Small intestine (tissue), 7 donors: ENCODE data around the gene NT5DC4. TPM values are rescaled to one million over a fixed set of nuclear protein-coding genes. Genes with fewer than 3 reads are reported as not detected.
"Not testable (repeated sequence)": the region's sequence is repeated elsewhere in the genome, so short reads cannot be mapped to it uniquely, and the experiment has no call there.

Experiments used
- DNase-seq, 2 donors: peaks; one replicate each; pipeline versions ENCODE4 v3.0.0 to v3.0.0-alpha.2; 2013
- FAIRE-seq: peaks from 2 replicates; lab custom pipeline; 2012; peaks lifted over from hg19 to GRCh38; lab: Jason Lieb, UNC
- H3K27ac ChIP-seq, 3 donors: one replicate each; pipeline ENCODE4 v1.5.1; 2013; ENCODE audit warnings: low read length in 2 of 3, mild to moderate bottlenecking in 2 of 3, control low read depth in 1 of 3, inconsistent platforms in 1 of 3, low read depth in 1 of 3, moderate library complexity in 1 of 3
- H3K27me3 ChIP-seq, 3 donors: one replicate each; pipeline ENCODE4 v1.6.1; 2013; ENCODE audit warnings: low read length in 3 of 3, inconsistent platforms in 1 of 3; ENCODE audit not compliant: control insufficient read depth in 3 of 3, insufficient read depth in 3 of 3
- H3K36me3 ChIP-seq, 3 donors: one replicate each; pipeline ENCODE4 v1.6.1; 2013; ENCODE audit warnings: low read length in 3 of 3, inconsistent platforms in 1 of 3, low read depth in 1 of 3, mild to moderate bottlenecking in 1 of 3, moderate library complexity in 1 of 3; ENCODE audit not compliant: control insufficient read depth in 3 of 3, insufficient read depth in 2 of 3
- H3K4me1 ChIP-seq, 3 donors: one replicate each; pipeline ENCODE4 v1.6.1; 2013; ENCODE audit warnings: low read length in 2 of 3, inconsistent platforms in 1 of 3, low read depth in 1 of 3, mild to moderate bottlenecking in 1 of 3, moderate library complexity in 1 of 3; ENCODE audit not compliant: control insufficient read depth in 3 of 3, insufficient read depth in 2 of 3
- H3K4me3 ChIP-seq, 3 donors: one replicate each; pipeline ENCODE4 v1.5.1; 2013; ENCODE audit warnings: low read length in 3 of 3, control low read depth in 1 of 3, inconsistent platforms in 1 of 3, low read depth in 1 of 3, mild to moderate bottlenecking in 1 of 3, moderate library complexity in 1 of 3
- H3K9me3 ChIP-seq, 2 donors: one replicate each; pipeline ENCODE4 v1.6.1; 2013; ENCODE audit warnings: low read depth in 1 of 2, low read length in 1 of 2; ENCODE audit not compliant: control insufficient read depth in 2 of 2, insufficient read depth in 1 of 2
- WGBS, 3 donors: extraction: QIAGEN DNeasy Blood & Tissue Kit; methylation state at CpG; one replicate each; pipeline ENCODE4 v1.1.7; 2013; 5-methylcytosine and 5-hydroxymethylcytosine counted together
- polyA plus RNA-seq, 4 donors: library from polyadenylated mRNA; stranded (reverse) in 3 of 4; unstranded in 1 of 4; fragments of 200-250 nt in 3 of 4; fragments of 120-200 nt in 1 of 4; gene quantifications; one replicate each; pipeline versions ENCODE4 v1.2.1 to v1.2.3, GENCODE V29; 2013
- donor health status: healthy with polysubstance abuse.
- donor health status: control.
- donor health status: control.
- donor health status: Bipolar disorder and iron deficiency.
- donor health status: healthy.

NT5DC4 gene
- polyA plus RNA-seq, 4 donors: 0.04 to 0.86 TPM; not detected in 2

DNA sequence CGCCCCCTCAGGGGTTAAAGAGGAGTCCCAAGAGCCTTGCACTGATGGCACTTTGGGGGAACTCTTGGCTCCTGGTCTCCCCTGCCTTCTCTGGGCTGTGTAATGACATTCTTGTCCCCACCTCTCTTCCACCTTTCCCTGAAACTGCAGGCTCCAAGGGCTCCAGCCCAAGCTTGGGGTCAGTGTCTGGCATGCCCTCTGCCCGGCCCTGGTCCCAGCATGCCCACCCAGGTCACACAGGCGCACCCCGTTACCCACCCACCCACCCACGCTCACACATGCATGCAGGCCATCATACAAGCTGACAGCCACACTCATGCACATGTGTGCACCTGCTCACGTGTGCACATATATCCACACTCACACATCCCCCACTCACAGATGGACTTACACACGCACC, 6.9 kb upstream of the NT5DC4 start:
- WGBS, 3 donors: 85 to 94% (median 91%) methylated on average over 7 of the region's 7 CpGs
- H3K4me1 ChIP-seq: no peaks in the 10 kb centered on the region
- no peaks in the 10 kb centered on the region for H3K36me3 ChIP-seq
- H3K9me3 ChIP-seq: no peaks in the 10 kb centered on the region
- H3K4me3 ChIP-seq: no peak overlapping the region
- FAIRE-seq: no peak
- DNase-seq: no peak
- H3K27ac ChIP-seq: no peak overlapping the region
- H3K27me3 ChIP-seq: peaks cover 0 to 2% (median 0%) of the 10 kb centered on the region in 3 donors

DNA sequence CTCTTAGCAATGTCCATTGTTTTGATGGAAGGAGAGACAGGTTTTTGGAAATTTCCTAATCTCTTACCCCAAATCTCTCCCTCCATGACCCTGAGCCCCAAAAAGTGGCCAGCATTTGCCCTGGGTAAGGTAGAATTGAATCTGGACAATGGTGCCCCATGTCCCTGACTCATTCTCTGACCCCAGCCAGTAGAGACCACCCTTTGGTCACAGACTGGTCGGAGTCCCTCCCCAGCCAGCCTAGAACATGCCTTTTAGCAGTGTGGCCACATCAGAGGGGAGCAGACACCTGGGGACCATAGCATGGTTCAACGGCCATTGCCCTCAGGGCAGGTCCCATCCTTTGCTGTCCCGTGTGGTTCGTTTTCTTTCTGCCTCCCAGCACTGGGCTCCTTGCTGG, 6.5 kb upstream of the NT5DC4 start:
- Histone ChIP-seq H3K27me3 (peaks cover 0 to 2% (median 0%) of the 10 kb centered on the region in 3 donors), H3K4me3 (no peak overlapping the region), H3K27ac (no peak overlapping the region), H3K9me3 (no peaks in the 10 kb centered on the region), H3K4me1 (no peaks in the 10 kb centered on the region), H3K36me3 (no peaks in the 10 kb centered on the region)
- 84 to 91% (median 89%) methylated on average over 4 of the region's 4 CpGs for whole genome bisulfite sequencing, 3 donors
- DNase-seq (no peak), FAIRE-seq (no peak)

DNA sequence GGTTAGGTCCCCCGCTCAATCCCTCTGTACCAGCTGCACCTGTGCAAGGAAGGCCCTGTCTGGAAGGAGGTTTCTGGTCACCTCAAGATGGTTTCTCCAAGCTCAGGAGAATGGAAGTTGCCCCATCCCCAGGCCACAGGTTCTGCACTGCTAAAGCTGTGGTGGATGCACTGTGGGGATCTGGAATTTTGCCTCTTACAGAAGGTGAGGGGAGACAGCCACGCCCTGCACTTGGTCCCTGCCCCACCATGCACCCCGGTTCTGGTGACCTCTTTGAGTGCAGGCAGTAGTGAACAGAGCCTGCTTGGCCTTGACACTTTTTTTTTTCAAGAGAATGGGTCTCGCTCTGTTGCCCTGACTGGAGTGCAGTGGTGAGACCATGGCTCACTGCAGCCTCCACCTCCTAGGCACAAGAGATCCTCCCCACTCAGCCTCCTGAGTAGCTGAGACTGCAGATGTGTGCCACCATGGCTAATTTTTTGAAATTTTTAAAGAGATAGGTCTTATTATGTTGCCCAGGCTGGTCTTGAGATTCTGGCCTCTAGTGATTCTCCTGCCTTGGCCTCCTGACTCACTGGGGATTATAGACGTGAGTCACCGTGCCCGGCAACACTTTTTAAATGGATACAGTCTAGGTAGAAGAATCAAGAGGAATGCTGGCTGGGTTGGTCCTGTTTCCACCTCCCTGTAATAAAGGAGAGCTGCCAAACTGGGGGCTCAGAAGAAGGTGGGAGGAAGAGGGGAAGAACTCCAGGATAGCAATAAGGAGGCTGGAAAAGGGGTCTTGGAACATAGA, 5.8 kb upstream of the NT5DC4 start:
- Histone ChIP-seq H3K36me3 (no peaks in the 10 kb centered on the region), H3K4me1 (no peaks in the 10 kb centered on the region), H3K9me3 (no peaks in the 10 kb centered on the region), H3K27ac (no peak overlapping the region), H3K27me3 (peaks cover 0 to 2% (median 0%) of the 10 kb centered on the region in 3 donors), H3K4me3 (no peak overlapping the region)
- no peak for FAIRE-seq
- 79 to 92% (median 84%) methylated on average over 7 of the region's 7 CpGs for WGBS, 3 donors
- DNase-seq: no peak

DNA sequence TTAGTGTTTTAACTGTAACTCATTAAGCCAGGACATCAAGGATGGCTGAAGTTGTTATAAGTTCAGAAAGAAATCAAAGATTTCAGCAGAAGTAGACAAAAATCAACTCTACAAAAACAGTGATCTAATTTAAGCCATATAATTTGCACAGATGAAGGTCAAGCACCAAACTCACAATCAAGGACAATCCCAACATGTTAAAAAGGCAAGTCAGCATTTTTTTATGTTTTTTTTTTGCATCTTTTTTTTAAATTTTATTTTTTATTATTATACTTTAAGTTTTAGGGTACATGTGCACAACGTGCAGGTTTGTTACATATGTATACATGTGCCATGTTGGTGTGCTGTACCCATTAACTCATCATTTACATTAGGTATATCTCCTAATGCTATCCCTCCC, 4.7 kb upstream of the NT5DC4 start:
- H3K36me3 ChIP-seq: not testable (repeated sequence)
- 86 to 89% (median 88%) methylated on average over 1 of the region's 1 CpG for WGBS, 3 donors

GRCh38 chr2:112716826-112717352, 3.9 kb upstream of the NT5DC4 start:
- not testable (repeated sequence) for H3K9me3 ChIP-seq, H3K4me1 ChIP-seq, H3K27ac ChIP-seq, H3K4me3 ChIP-seq, FAIRE-seq, DNase-seq, H3K36me3 ChIP-seq, H3K27me3 ChIP-seq
- 90 to 94% (median 92%) methylated on average over 2 of the region's 5 CpGs for WGBS, 3 donors

More for the DNA sequence above, 4.7 kb upstream of the NT5DC4 start:
- H3K27ac ChIP-seq, H3K9me3 ChIP-seq, DNase-seq, H3K27me3 ChIP-seq, FAIRE-seq, H3K4me3 ChIP-seq, H3K4me1 ChIP-seq: not testable (repeated sequence)

DNA sequence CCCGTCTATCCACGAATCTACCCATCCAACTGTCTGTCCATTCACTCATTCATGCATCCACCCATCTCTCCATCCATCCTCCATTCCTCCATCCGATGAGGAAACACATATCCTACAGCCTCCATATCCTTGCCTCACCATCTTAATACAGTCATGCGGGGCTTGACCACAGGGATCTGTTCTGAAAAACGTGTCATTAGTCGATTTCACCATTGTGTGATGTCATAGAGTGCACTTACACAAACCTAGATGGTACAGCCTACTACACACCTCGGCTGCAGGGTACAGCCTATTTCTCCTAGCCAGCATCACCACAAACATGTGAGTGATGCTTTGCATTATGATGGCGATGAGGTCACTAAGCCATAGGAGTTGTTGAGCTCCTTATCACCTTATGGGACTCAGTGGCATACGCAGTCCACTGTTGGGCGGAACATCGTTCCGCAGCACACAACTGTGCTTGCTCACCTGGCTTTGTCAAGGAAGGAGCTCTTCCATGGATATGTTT, 1.9 kb upstream of the NT5DC4 start:
- Histone ChIP-seq H3K36me3 (no peaks in the 10 kb centered on the region), H3K9me3 (no peaks in the 10 kb centered on the region), H3K4me1 (no peaks in the 10 kb centered on the region), H3K27me3 (no peaks in the 10 kb centered on the region), H3K27ac (no peak overlapping the region), H3K4me3 (no peak overlapping the region)
- 71 to 91% (median 73%) methylated on average over 12 of the region's 12 CpGs for WGBS, 3 donors
- DNase-seq: no peak
- FAIRE-seq: no peak

GRCh38 chr2:112721819-112722522, 1.2 kb downstream of the NT5DC4 start:
- Histone ChIP-seq H3K4me1 (peaks cover 0 to 13% (median 0%) of the 10 kb centered on the region in 3 donors), H3K9me3 (no peaks in the 10 kb centered on the region), H3K36me3 (no peaks in the 10 kb centered on the region), H3K27me3 (no peaks in the 10 kb centered on the region), H3K27ac (no peak overlapping the region), H3K4me3 (no peak overlapping the region)
- WGBS, 3 donors: 79 to 88% (median 85%) methylated on average over 23 of the region's 23 CpGs
- FAIRE-seq (no peak), DNase-seq (no peak)

GRCh38 chr2:112722816-112723546, 2.2 kb downstream of the NT5DC4 start:
- DNase-seq (no peak), FAIRE-seq (no peak)
- WGBS, 3 donors: 90 to 91% (median 90%) methylated on average over 9 of the region's 9 CpGs
- Histone ChIP-seq H3K9me3 (no peaks in the 10 kb centered on the region), H3K27ac (no peak overlapping the region), H3K27me3 (no peaks in the 10 kb centered on the region), H3K4me3 (no peak overlapping the region), H3K36me3 (no peaks in the 10 kb centered on the region), H3K4me1 (peaks cover 0 to 14% (median 0%) of the 10 kb centered on the region in 3 donors)
